HUES48 (cell line): ENCODE results near the gene RASSF8.

Source experiments
- H3K27ac ChIP-seq: one replicate; pipeline ENCODE4 v1.7.0; 2013; ENCODE audit warnings: low read depth, low read length, inconsistent platforms
- H3K27me3 ChIP-seq: 2 replicates; pipeline ENCODE4 v1.6.1; 2013; ENCODE audit warnings: mild to moderate bottlenecking, low read length; ENCODE audit not compliant: control insufficient read depth, insufficient read depth
- H3K36me3 ChIP-seq: 2 replicates; pipeline ENCODE4 v1.6.1; 2013; ENCODE audit warnings: low read length; ENCODE audit not compliant: control insufficient read depth, insufficient read depth
- H3K4me1 ChIP-seq: 2 replicates; pipeline ENCODE4 v1.6.1; 2013; ENCODE audit warnings: mild to moderate bottlenecking, low read length; ENCODE audit not compliant: control insufficient read depth, insufficient read depth
- H3K4me3 ChIP-seq: 2 replicates; pipeline ENCODE4 v1.5.1; 2013; ENCODE audit warnings: mild to moderate bottlenecking, low read depth, low read length
- H3K9ac ChIP-seq: 2 replicates; pipeline ENCODE4 v1.6.1; 2013; ENCODE audit warnings: mild to moderate bottlenecking, low read depth, low read length, moderate library complexity
- H3K9me3 ChIP-seq: 2 replicates; pipeline ENCODE4 v1.6.1; 2013; ENCODE audit warnings: low read length; ENCODE audit not compliant: control insufficient read depth, insufficient read depth

RASSF8 gene

DNA sequence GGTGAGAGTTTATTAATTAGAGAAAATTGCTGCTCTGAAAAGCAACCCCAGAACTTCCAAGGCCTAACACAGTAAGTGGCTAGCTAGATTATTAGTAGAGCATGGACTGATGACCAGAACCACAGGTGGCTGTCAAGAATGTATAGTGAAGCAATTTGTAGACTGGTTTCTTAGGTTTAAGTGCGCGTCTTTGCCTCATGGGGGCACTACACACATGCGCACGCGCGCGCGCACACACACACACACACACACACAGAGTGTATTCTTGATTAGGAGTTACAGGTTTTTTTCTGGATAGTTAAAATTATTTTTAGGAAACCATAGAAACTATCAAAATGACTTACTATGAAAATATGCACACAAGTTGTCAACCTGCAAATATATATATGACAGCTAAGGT is 99.8 kb downstream of the RASSF8 start:
- Histone ChIP-seq H3K27ac (no peak overlapping the region), H3K4me3 (no peak overlapping the region), H3K27me3 (no peaks in the 10 kb centered on the region), H3K9me3 (no peaks in the 10 kb centered on the region), H3K9ac (no peak overlapping the region), H3K36me3 (no peaks in the 10 kb centered on the region), H3K4me1 (peaks cover 10% of the 10 kb centered on the region)

DNA sequence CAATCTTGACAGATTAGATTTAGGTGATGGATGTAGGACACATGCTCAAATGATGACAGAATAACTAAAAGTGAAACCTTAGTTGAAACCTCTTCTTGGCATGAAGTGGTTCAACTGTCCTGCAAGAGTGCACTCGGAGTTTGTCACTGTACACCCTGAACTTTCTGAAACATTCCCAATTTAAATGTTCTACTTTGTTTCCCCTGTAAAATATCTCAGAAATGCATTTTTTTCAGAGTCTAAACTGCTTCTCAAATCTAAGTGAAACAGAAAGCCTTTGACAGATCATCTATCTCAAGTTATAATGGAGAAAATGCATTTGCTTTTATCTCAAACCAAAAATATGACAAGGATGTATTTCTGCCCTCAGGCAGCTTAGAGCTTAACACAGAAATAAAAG is 100.3 kb downstream of the RASSF8 start:
- no peak overlapping the region for H3K9ac ChIP-seq
- H3K36me3 ChIP-seq, result no peaks in the 10 kb centered on the region
- H3K4me3 ChIP-seq, result no peak overlapping the region
- no peak overlapping the region for H3K27ac ChIP-seq
- H3K4me1 ChIP-seq, result peaks cover 8% of the 10 kb centered on the region
- no peaks in the 10 kb centered on the region for H3K9me3 ChIP-seq
- H3K27me3 ChIP-seq, result no peaks in the 10 kb centered on the region

DNA sequence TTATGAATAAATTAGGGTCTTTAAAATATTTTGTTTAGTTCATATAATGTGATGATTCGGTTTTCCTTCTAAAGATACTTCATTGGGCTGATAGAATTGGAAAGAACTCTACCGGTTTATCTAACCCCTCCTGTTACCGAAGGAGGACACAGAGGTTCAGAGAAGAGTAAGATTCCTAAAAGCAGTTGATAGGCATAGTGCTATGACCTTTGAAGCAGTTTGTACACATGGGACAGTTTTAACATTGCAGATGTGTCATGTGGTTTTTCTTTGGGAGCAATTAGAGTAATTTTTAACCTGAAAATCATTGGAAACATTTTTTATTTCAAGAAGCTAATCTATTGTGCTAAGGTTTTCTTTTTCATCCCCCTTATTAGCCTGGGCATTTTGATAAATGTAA is 103.5 kb downstream of the RASSF8 start:
- H3K4me1 ChIP-seq, result no peaks in the 10 kb centered on the region
- no peaks in the 10 kb centered on the region for H3K36me3 ChIP-seq
- H3K27ac ChIP-seq, result no peak overlapping the region
- H3K27me3 ChIP-seq, result no peaks in the 10 kb centered on the region
- no peak overlapping the region for H3K4me3 ChIP-seq
- H3K9ac ChIP-seq, result no peak overlapping the region
- no peaks in the 10 kb centered on the region for H3K9me3 ChIP-seq

DNA sequence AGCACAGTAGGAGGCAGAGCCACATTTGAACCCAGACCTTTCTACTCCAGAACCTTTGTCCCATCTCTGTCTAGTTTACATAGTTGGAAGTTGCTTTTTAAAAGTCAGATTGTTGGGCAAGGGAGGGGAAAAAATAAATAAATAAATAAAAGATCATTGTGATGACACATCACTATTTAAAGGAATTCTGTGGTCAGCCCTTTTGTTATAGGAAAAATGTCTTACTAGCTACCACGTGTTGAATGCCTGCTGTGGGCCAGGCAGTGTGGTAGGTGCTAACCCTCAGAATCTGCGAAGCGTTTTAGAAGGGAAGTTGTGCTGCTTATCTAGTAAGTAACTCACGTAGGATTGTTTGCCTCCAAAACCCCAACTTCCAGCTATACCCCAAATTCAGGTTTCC is 104.1 kb downstream of the RASSF8 start:
- Histone ChIP-seq H3K27ac (no peak overlapping the region), H3K9me3 (no peaks in the 10 kb centered on the region), H3K36me3 (no peaks in the 10 kb centered on the region), H3K27me3 (no peaks in the 10 kb centered on the region), H3K4me1 (no peaks in the 10 kb centered on the region), H3K9ac (no peak overlapping the region), H3K4me3 (no peak overlapping the region)

DNA sequence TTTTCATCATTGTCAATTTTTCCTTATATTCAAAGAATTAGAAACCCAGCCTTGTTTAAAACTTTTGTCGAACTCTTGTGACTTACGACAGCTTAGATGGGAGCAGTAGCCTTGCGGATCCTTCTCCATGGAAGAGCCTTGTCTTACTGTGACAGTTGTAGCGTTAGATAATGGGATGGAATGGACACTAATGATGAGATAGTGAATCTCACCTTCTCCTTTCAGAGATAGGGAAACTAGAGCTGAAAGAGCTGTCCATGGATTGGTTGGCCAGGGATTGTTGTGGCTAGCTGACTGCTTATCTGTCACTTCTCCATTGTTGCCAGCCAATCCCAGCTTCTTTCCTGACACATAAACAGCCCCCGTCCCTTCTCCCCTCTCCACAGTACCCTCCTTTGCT is 107.0 kb downstream of the RASSF8 start:
- H3K36me3 ChIP-seq, result no peaks in the 10 kb centered on the region
- H3K4me3 ChIP-seq, result no peak overlapping the region
- no peaks in the 10 kb centered on the region for H3K27me3 ChIP-seq
- H3K4me1 ChIP-seq, result peaks cover 11% of the 10 kb centered on the region
- H3K9ac ChIP-seq, result no peak overlapping the region
- H3K27ac ChIP-seq, result no peak overlapping the region
- no peaks in the 10 kb centered on the region for H3K9me3 ChIP-seq

DNA sequence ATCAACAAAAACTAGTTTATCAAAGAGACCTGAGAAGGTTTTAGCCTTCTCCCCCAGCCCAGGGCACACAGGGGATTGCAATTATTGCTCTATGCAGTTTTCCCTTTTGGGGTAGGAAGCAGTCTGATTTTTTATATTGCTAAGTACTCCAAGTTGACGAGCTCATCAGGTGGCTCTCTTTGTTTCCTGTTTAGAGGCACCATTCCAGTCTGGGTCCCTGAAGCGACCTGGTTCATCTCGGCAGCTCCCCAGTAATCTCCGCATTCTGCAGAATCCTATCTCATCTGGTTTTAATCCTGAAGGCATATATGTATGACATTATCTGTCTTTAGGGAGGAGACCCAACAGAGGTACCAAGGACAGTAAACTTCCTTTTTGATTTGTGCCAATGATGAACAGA is 110.0 kb downstream of the RASSF8 start:
- Histone ChIP-seq H3K9me3 (no peaks in the 10 kb centered on the region), H3K4me1 (peaks cover 11% of the 10 kb centered on the region), H3K9ac (no peak overlapping the region), H3K27me3 (no peaks in the 10 kb centered on the region), H3K36me3 (no peaks in the 10 kb centered on the region), H3K4me3 (no peak overlapping the region), H3K27ac (peak overlapping the region; percentile 40)

DNA sequence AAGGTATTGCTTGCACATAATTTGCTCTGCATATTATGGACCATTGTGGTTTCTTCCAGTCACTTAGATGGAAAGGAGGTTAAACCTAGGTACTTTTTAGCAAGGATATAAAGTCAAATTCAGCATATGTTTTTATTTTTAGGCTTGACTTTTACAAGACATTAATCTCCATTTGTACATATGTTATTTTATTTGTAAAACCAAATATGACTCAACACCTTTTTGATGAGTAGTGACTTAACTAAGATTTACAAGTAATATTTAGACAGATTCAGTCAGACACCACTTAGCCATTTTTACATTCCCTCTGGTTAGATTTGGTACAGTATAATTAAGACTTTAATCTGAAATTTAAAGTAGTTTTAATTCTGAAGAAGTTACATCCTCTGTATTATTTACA is 111.3 kb downstream of the RASSF8 start:
- Histone ChIP-seq H3K9ac (no peak overlapping the region), H3K27me3 (no peaks in the 10 kb centered on the region), H3K4me1 (peaks cover 11% of the 10 kb centered on the region), H3K36me3 (no peaks in the 10 kb centered on the region), H3K27ac (no peak overlapping the region), H3K4me3 (no peak overlapping the region), H3K9me3 (no peaks in the 10 kb centered on the region)

DNA sequence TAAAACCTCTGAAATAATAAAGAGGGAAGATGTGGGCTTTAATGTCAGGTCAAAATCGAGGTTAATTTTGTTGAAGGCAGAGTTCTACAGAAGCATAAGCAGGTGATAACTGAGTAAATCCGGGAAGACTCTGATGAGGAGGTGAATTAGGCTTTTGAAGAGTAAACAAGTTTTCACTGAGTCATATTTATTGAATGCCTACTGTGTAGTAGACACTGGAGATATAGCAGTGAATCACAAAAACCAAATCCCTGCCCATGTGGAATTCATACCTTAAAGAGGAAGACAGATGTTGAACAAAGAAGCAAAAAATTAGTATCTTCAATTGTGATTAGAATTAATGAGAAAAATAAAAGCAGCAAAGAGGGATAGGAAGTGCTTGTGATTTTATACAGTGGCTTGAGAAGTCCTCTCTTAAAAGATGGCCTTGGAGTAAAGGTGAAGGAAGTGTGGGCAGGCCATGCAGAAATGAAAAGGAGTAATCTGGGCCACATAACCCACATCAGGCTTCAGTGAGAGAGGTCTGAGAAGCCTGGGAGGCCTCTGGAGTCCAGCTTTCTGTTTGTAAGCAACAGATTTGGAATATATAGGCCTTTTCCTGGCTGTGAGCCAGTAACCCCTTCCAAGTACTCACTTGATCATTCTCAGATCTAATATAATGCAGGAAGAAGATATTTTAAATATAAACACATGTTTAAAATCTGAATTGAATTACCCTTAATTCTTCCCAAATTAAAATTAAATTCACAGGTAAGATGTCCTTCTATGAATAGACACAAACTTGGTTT is 119.6 kb downstream of the RASSF8 start:
- Histone ChIP-seq H3K36me3 (no peaks in the 10 kb centered on the region), H3K27me3 (no peaks in the 10 kb centered on the region), H3K4me3 (no peak overlapping the region), H3K27ac (no peak overlapping the region), H3K9me3 (peaks cover 8% of the 10 kb centered on the region; the same call in 1 of the 2 replicates), H3K9ac (no peak overlapping the region), H3K4me1 (no peaks in the 10 kb centered on the region)

DNA sequence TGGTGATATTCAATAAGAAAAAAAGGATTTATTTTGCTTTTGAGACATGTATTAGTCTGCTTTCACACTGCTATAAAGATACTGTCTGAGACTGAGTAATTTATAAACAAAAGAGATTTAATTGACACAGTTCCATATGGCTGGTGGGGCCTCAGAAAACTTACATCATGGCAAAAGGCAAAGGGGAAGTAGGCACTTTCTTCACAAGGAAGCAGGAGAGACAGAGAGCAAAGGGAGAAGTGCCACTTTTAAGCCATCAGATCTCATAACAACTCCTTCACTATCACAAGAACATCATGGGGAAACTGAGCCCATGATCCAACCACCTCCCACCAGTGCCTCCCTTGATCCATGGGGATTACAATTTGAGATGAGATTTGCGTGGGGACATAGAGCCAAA is 122.4 kb downstream of the RASSF8 start:
- Histone ChIP-seq H3K9ac (no peak overlapping the region), H3K27ac (no peak overlapping the region), H3K9me3 (peaks cover 8% of the 10 kb centered on the region; the same call in 1 of the 2 replicates), H3K4me1 (no peaks in the 10 kb centered on the region), H3K4me3 (no peak overlapping the region), H3K27me3 (no peaks in the 10 kb centered on the region), H3K36me3 (no peaks in the 10 kb centered on the region)

DNA sequence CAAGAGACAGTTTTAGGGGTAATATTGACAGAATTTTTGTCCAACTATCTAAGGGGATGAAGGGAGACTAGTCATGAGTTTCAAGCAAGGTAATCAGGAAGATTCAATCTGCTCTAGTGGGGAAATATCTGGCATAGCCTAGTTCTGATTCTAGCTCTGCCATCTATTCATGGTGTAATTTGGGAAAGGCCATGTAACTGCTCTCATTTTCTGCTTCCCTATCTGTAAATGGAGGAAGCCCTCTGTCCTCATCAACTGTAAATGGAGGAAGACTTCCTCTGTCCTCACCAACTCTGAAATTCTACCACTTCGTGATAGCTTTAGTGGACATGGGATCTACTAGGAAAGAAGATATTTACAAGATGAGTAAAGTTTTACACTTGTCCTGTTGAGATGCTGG is 128.5 kb downstream of the RASSF8 start:
- no peak overlapping the region for H3K27ac ChIP-seq
- no peaks in the 10 kb centered on the region for H3K4me1 ChIP-seq
- H3K36me3 ChIP-seq, result no peaks in the 10 kb centered on the region
- H3K27me3 ChIP-seq, result no peaks in the 10 kb centered on the region
- H3K9me3 ChIP-seq, result peaks cover 5% of the 10 kb centered on the region; the same call in 1 of the 2 replicates
- H3K4me3 ChIP-seq, result no peak overlapping the region
- no peak overlapping the region for H3K9ac ChIP-seq

DNA sequence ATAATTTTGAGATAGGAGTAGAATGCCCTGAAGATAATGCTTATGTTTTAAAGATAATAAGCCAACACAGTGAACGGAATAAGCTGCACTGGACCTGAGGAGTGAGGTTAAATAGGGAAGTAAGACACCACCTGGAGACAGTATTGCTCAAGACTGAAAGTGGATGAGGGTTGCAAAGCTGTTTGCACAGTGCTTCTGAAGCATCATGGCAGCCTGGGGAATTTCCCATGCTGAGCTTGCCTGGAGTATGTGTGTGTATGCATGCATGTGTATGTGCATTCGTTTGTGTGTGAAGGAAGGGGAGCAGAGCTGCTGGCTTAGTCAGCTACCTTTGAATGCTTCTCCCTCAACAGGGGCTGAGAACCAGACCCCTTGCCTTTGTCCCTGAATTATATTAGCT is 130.5 kb downstream of the RASSF8 start:
- Histone ChIP-seq H3K4me3 (no peak overlapping the region), H3K27ac (no peak overlapping the region), H3K9me3 (no peaks in the 10 kb centered on the region), H3K27me3 (no peaks in the 10 kb centered on the region), H3K36me3 (no peaks in the 10 kb centered on the region), H3K4me1 (no peaks in the 10 kb centered on the region), H3K9ac (no peak overlapping the region)
